ENCODE data around the gene AADACL4. TPM values are rescaled to one million over a fixed set of nuclear protein-coding genes. Genes with fewer than 3 reads are reported as not detected.

Gene AADACL4
- total RNA-seq: not detected

DNA sequence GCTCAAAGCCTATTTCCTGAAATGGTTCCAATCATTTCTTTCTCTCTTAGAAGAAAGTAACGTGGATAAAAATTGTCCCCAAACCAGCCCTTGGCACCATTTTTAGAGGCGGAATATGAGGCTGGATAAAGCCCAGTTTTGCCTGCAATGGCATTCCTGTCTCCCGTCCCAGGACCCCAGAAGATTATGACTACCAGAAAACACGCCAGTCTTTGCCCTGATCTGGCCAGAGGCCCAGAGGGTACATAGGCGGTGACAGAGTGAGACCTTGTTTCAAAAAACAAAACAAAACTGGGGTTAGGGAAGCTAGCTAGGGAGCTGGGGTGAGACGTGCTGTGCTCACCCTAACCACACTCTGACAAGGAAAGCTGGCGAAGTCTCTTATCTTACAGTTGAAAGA lies at the start of gene AADACL4:
AADACL4 (plus strand) TSS at position 301 of the 400 bp plus-strand sequence. CDS start 462 bp downstream, outside the sequence.

DNA sequence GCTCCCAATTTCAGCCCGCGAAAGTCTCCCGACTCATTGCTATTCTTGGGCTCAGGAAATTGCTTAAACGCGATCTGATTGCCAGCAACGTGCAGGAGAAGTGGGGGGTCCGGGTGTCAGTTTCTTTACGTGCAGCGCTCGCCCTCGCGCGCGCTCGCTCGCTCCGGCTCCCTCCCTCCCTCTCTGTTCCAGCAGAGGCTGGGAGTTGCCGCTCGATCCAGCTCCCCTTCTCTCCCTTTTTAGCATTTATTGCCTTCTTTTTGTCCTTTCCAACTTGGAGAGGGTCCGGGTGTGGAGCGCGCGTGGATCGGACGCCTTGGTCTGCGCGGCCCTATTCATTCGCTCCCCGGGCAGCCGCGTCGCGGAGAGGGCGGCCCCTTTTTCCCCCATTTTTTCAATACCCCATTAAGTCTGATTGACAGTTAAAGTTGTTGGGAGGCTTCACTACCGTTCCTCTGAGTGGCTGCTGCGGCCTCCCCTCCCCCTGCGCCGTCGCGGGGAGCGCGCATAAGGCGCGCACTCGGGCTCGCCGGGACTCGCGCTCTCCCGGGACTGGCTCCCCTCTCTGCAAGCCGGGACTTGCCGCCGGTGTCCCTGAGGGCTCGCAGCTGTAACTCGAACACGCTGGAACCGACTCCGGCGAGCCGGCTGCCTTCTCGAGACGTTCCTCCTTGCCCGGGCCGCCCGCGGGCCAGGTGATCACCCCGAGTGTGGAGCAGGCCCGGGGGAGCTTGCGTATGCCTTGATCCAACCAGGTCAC lies 25.8 kb upstream of the AADACL4 start, which contains the start of gene DHRS3:
DHRS3 (minus strand) TSS at position 310 of the 760 bp plus-strand sequence. CDS start 862 bp downstream, outside the sequence.

DNA sequence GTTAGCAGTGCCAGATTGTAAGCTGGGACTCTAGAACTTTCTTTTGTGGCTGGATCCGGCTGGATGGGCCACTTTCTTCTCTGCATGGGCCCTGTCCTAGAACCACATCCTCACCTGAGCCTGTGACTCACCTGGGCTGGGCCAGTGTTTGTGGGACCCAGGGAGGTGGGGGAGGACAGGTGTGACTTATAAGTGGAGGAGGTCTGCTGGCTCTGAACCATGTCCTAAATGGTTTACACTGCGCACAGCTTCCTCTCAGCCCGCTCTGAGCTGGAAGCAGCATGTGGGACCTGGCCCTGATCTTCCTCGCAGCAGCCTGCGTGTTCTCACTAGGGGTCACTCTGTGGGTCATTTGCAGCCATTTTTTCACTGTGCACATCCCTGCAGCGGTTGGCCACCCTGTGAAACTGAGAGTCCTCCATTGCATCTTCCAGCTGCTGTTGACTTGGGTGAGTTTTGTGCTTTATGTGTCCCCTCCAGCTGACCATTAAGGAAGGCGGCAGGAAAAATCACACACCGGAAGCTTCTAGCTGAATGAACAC lies 72.1 kb downstream of the AADACL4 start, which contains the start of gene AADACL3:
AADACL3 (plus strand) TSS at position 215 of the 542 bp plus-strand sequence; CDS start at position 282, 67 bp downstream.

Small RNAs within 50 kb of the gene (small RNA-seq; reads per million reads assigned to genes)
- not detected for gene AC244670.1 (ENCODE audit: low replicate concordance)

Other genes starting within 250 kb of the AADACL4 start
- 5.9 TPM for gene DHRS3, start 25.9 kb upstream of the AADACL4 start, total RNA-seq
- gene AADACL3, start 72.0 kb downstream of the AADACL4 start, total RNA-seq: not detected
- not detected for gene CFAP107, start 102.1 kb downstream of the AADACL4 start, total RNA-seq
- gene PRAMEF12, start 129.7 kb downstream of the AADACL4 start, total RNA-seq: not detected
- gene PRAMEF1, start 147.3 kb downstream of the AADACL4 start, total RNA-seq: not detected
- not detected for gene PRAMEF11, start 187.3 kb downstream of the AADACL4 start, total RNA-seq
- not detected for gene HNRNPCL1, start 204.6 kb downstream of the AADACL4 start, total RNA-seq
- gene PRAMEF2, start 213.0 kb downstream of the AADACL4 start, total RNA-seq: not detected
- not detected for gene PRAMEF4, start 242.1 kb downstream of the AADACL4 start, total RNA-seq